HEK293T (cell line): ENCODE results near the gene CHTF18.

Source experiments
- ARNT ChIP-seq: fragments of 450-650 bp; IDR thresholded peaks from 2 replicates; pipeline ENCODE4 v1.6.1; 2017; ENCODE audit warnings: mild to moderate bottlenecking
- BHLHE40 ChIP-seq: fragments of 450-650 bp; IDR thresholded peaks from 2 replicates; pipeline ENCODE4 v1.6.1; 2016; ENCODE audit warnings: mild to moderate bottlenecking, moderate library complexity, borderline replicate concordance
- ELF4 ChIP-seq: fragments of 450-650 bp; IDR thresholded peaks from 2 replicates; pipeline ENCODE4 v1.6.1; 2017; ENCODE audit warnings: antibody characterized with exemption
- FOXA1 ChIP-seq: fragments of 450-650 bp; IDR thresholded peaks from 2 replicates; pipeline ENCODE4 v1.6.1; 2016; ENCODE audit warnings: mild to moderate bottlenecking
- FOXM1 ChIP-seq: fragments of 450-650 bp; IDR thresholded peaks from 2 replicates; pipeline ENCODE4 v1.6.1; 2017; ENCODE audit warnings: mild to moderate bottlenecking, borderline replicate concordance
- HDGF ChIP-seq: fragments of 450-650 bp; IDR thresholded peaks from 2 replicates; pipeline ENCODE4 v1.6.1; 2017; ENCODE audit warnings: antibody characterized with exemption, borderline replicate concordance
- LEF1 ChIP-seq: fragments of 450-650 bp; IDR thresholded peaks from 2 replicates; pipeline ENCODE4 v1.6.1; 2017; ENCODE audit warnings: mild to moderate bottlenecking, borderline replicate concordance
- NFRKB ChIP-seq: fragments of 450-650 bp; IDR thresholded peaks from 2 replicates; pipeline ENCODE4 v1.6.1; 2016; ENCODE audit warnings: mild to moderate bottlenecking, moderate library complexity
- PKNOX1 ChIP-seq: fragments of 450-650 bp; IDR thresholded peaks from 2 replicates; pipeline ENCODE4 v1.6.1; 2016
- SP1 ChIP-seq: fragments of 450-650 bp; IDR thresholded peaks from 2 replicates; pipeline ENCODE4 v1.6.1; 2017
- SUZ12 ChIP-seq: fragments of 450-650 bp; IDR thresholded peaks from 2 replicates; pipeline ENCODE4 v1.6.1; 2016; ENCODE audit warnings: mild to moderate bottlenecking
- TARDBP ChIP-seq: fragments of 450-650 bp; IDR thresholded peaks from 2 replicates; pipeline ENCODE4 v1.6.1; 2016

DNA sequence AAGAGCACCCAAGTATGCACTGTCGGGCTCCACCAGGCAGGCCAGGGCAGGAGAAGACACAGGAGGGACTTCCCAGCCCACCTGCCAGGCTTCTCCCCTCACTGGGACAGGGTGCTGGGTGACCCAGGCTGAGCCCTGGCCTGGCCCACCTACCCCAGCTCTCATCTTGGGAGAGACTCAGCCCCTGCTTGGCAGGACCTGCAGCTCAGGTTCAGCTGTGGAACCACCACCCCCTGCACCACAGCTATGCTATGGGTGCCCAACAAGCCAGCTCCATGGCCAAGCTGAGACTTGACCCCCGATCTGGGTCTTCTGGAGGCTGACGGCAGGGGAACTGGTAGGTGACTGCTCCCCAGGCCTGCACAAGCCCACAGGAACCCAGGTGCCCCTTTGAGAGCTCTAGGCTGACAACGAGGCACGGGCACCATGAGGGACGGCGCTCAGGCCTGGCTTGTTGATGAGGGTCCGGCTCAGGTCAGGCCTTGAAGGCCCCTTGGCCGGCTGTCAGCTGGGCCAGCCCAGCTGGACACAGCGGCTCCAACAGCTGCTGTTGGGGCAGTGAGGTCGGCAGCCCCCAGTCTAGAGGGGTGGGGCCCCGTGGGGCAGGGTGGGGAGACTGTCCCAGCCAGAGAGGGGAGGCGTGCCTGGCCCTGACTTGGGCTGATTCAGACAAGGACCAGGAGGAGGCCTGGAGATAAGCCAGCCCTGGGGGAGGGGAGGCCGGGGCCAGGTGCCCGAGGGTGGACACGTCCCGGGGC lies 4.8 kb upstream of the CHTF18 start:
- no peak for TF ChIP-seq SUZ12
- TF ChIP-seq FOXM1: no peak
- TF ChIP-seq NFRKB: no peak
- TF ChIP-seq BHLHE40: no peak
- TF ChIP-seq PKNOX1: no peak
- TF ChIP-seq ELF4: no peak
- no peak for TF ChIP-seq HDGF
- no peak for TF ChIP-seq SP1
- no peak for TF ChIP-seq FOXA1
- TF ChIP-seq ARNT: no peak
- TF ChIP-seq TARDBP: no peak
- no peak for TF ChIP-seq LEF1
